MM.1S (cell line): ENCODE measurements around the gene SLC35D2.

Experiments used
- EZH2 ChIP-seq: fragments of 300-600 bp; sonication (generic); optimal IDR thresholded peaks from 2 replicates; pipeline ENCODE3; 2017; ENCODE audit warnings: low read depth, mild to moderate bottlenecking, antibody characterized with exemption, low read length, mixed read lengths
- TF ChIP-seq, protein P1 (sequence below): fragments of 300-600 bp; sonication (generic); IDR thresholded peaks from 2 replicates; pipeline ENCODE4 v1.5.1; 2016; ENCODE audit warnings: antibody characterized with exemption, low read length, mixed read lengths

DNA sequence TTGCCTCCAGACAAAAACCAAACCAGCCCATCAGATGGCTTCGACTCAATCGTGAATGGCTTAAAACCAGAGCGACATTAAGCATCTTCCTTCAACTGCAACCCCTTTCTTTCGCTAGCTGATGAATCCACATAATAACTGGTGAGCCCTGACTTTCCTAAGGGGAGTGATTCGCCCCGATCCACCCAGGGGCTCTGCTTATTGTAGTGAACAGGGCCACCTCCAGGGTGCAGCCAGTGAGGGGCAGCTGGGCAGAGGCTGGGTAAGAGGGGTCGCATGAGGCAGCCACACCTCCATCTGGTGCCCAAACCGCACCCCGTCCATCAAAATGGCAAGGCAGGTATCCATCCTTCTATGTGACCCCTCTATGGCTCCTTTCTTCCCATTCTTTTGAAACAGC is 38.0 kb downstream of the SLC35D2 start:
- TF ChIP-seq, protein P1, sequence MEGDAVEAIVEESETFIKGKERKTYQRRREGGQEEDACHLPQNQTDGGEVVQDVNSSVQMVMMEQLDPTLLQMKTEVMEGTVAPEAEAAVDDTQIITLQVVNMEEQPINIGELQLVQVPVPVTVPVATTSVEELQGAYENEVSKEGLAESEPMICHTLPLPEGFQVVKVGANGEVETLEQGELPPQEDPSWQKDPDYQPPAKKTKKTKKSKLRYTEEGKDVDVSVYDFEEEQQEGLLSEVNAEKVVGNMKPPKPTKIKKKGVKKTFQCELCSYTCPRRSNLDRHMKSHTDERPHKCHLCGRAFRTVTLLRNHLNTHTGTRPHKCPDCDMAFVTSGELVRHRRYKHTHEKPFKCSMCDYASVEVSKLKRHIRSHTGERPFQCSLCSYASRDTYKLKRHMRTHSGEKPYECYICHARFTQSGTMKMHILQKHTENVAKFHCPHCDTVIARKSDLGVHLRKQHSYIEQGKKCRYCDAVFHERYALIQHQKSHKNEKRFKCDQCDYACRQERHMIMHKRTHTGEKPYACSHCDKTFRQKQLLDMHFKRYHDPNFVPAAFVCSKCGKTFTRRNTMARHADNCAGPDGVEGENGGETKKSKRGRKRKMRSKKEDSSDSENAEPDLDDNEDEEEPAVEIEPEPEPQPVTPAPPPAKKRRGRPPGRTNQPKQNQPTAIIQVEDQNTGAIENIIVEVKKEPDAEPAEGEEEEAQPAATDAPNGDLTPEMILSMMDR = no peak
- no peak for TF ChIP-seq EZH2
